HG02763 (cell line): ENCODE results near the gene PDE11A.
"Not testable (repeated sequence)": the region's sequence is repeated elsewhere in the genome, so short reads cannot be mapped to it uniquely, and the experiment has no call there.

Experiments used
- ATAC-seq: cut with Tn5 transposase; IDR thresholded peaks from one replicate; pipeline ENCODE4 v1.9.1; 2021; ENCODE audit warnings: mild to moderate bottlenecking, moderate library complexity; ENCODE audit not compliant: unreplicated experiment

PDE11A gene

DNA sequence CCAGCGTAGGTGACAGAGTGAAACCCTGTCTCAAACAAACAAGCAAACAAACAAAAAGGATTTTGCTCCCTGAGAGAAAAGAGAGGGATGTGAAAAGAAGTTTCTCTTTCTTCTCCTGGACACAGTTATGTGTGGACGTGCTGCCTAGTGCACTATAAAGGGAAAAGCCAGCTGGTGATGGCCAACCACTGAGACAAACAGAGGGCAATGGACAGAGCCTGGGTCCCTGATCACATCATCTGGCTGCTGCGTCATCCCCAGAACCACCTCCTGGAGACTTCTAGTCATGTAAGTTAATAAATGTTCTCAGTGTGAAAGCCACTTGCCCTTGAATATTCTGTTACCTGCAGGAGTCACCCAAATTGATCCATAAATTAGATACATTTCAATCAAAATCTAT lies 184.9 kb downstream of the PDE11A start:
- no peak for ATAC-seq

DNA sequence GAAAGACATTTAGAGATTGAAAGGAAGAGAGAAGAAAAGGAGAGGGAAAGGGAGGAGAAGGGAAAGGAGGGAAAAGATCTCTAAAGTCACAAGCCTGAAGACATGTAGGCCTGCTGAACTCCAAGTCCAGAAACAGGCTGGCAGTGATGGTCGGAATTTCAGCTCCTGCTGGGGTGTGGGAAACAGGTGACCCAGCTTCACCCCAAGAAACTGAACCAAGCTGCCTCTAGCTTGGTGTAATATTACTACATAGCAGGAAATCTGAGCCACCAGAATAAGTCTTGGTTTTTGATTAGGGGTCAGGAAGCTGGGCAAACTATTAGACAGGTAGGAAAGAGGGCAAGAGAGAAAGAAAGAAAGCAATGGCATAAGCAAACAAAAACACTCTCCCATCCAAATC lies 185.8 kb downstream of the PDE11A start:
- no peak for ATAC-seq

DNA sequence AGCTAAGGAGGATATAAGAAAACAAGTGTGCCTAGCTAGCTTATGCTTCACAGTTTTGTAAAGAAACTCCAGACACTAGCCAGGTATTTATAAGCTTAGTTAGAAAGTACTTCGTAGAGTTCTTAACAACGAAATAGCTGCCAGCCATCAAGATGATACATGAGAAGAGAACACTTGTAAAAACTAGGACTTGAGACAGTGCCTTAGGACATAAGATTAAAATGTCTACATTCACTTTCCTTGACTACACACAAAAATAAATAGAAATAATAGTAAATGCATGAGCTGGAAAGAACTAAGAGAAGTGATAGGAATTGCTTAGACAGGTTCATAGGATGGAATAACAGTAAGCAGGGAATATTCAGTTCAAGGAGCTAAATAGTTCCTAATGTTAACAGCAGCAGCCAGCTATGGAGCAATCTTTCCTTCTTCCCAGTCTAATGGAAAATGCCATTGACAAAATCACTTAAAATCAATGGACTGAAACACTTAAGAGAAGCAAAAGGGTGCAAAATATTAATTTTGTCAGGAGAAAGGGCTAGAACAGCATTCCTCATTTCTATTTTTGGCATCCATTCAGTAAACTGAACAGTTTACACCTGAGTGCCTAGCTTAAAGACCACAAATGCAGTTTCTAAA lies 186.6 kb downstream of the PDE11A start:
- no peak for ATAC-seq

GRCh38 chr2:177883177-177883576 lies 189.4 kb downstream of the PDE11A start:
- ATAC-seq: no peak

- no peak for ATAC-seq
Observed at GRCh38 chr2:177882501-177882900, 190.1 kb downstream of the PDE11A start.

- no peak for ATAC-seq
Observed at GRCh38 chr2:177881921-177882320, 190.7 kb downstream of the PDE11A start.

- ATAC-seq: no peak
Observed at GRCh38 chr2:177881008-177881747, 191.4 kb downstream of the PDE11A start.

GRCh38 chr2:177880285-177880684 lies 192.3 kb downstream of the PDE11A start:
- no peak for ATAC-seq

DNA sequence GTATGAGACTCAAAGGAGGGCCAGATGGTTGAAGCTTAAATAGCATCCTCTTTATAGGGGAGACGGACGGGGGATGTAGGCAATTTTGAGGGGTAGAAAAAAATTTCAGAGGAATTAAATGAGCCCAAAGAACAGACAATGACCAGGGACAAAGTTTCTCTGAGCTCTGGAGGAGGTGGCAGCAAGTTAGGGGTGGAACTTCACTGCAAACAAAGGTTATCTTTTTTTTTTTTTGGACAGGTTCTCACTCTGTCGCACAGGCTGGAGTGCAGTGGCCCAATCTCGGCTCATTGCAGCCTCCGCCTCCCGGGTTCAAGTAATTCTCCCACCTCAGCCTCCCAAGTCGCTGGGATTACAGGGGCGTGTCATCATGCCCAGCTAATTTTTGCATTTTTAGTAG lies 195.6 kb downstream of the PDE11A start:
- no peak for ATAC-seq

GRCh38 chr2:177874686-177875085 lies 197.9 kb downstream of the PDE11A start:
- no peak for ATAC-seq

DNA sequence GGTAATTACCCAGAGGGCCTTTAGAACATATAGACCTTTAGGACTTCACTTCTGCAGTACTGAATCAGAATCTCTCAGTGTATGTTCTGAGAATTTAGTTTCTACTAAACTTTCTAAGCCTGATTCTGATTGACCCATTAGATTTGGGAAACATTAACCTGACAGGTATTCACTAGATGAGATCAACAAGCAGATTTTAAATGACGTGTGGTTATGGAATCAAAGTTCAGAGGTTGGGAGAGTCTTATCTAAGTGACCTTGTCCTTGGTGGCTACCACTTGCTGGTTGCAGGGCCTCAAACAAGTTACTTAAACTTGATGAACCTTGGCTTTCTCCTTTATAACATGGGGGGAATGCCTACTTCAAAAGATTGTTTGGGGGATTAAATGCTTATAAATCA lies 198.7 kb downstream of the PDE11A start:
- no peak for ATAC-seq

- no peak for ATAC-seq
Observed at GRCh38 chr2:177872286-177872685, 200.3 kb downstream of the PDE11A start.

DNA sequence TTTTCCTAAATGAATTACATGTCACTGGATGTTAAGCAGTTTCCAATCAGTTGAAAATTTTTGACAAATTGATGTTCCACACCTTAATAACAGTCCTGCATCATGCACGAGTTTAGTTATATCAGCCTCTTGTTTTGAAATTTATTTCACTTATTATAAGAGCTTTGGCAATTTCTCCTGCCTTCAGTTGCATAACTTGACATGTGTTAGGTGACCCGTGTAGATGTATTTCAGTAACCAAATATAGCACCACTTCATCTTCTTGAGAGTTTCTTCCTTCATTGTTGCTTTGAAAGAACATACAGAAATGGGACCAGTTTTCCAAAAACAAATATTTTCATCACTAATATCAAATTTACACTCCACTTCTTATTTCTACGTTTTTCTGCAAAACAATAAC lies 202.7 kb downstream of the PDE11A start:
- ATAC-seq: no peak

DNA sequence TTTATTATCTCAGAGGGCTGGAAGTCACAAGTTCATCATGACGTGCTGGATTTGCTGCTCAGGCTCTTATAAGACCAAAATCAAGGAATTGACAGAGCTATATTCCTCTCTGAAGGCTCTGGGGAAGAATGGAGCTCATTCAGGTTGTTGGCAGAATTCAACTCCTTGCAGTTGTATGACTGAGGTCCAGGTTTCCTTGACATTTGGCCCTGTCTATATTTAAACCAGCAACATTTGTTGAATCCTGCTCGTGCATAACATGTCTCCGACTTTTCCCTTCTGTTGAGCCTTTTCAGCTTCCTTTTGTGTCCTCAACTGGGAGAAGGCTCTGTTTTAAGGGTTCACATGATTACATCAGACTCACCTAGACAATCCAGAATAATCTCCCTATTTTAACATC lies 203.4 kb downstream of the PDE11A start:
- ATAC-seq: no peak

DNA sequence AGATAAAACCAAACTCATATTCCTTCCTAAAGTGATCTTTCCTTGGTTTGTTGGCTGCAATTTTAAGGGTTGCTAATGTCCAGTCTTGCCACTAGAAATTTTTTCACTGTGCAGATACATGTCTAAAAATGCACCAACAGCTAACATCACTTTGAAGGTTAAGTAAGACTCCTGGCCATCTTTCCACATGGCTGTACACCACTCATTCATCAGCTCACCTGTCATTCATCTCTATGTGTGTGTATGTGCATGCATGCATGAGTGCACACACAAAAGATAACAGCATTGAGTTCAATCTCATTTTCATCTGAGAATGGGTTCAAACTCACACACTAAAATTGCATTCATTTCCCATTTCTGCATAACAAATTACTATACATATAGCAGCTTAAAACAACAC lies 203.8 kb downstream of the PDE11A start:
- ATAC-seq: no peak

GRCh38 chr2:177857538-177857937 lies 215.0 kb downstream of the PDE11A start:
- no peak for ATAC-seq

- no peak for ATAC-seq
Observed at GRCh38 chr2:177852389-177852788, 220.2 kb downstream of the PDE11A start.

- no peak for ATAC-seq
Observed at GRCh38 chr2:177843188-177843587, 229.4 kb downstream of the PDE11A start.

DNA sequence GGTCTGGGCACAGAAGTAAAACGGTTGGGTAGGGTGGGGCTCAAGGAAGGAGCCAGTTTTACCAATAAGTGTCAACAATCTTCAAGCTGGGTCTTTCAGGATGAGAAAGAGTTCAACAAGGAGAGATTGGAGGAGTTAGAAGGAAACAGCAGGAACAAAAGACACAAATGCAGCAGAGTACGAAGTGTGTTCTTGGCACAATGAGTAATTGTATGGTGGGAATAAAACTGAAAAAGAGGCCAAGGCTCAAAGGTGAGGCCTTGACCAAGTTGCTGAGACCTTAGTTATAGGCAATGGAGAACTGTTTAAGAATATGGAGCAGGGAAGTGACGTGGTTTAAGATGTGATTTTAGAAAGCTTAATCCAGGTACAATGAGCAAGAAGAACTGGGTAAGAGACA lies 230.3 kb downstream of the PDE11A start:
- no peak for ATAC-seq

GRCh38 chr2:177835418-177836204 lies 237.0 kb downstream of the PDE11A start:
- ATAC-seq: not testable (repeated sequence)

DNA sequence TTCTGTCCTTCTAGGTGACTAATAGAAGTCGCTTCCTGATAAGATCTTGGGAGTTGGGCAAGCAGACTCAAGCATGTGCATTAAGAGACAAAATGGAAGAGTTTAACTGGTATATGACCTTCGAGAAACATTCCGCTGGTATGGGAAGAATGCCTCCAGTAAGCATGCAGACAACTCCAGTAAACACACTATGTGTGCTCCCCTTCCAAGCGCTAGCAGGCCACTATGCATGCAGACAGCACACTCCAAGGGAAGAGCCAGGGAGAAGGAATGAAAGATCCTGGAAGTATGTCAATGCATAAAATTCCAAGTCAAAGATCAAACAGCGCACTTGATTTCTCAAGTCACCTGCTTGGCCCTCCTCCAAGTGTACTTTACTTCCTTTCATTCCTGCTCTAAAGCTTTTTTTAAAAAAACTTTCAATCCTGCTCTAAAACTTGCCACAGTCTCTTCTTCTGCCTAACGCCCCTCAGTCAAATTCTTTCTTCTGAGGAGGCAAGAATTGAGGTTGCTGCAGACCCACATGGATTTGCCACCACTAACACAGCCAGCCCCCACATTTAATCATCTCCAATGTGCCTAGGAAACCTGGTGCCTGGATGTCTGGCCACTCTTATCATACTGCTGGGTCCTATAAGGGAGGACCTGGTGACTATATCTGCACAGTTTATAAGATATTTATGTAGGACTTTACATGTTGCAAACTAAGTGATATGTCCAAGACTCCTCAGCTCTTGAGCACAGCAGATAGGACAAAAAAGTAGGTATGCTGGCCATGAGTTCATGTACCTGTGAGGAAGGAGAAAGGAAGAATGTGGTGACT lies 239.8 kb downstream of the PDE11A start:
- no peak for ATAC-seq
